Fibroblast of the aortic adventitia (primary cell): Measurements from ENCODE around the gene TMPRSS11F. TPM values are rescaled to one million over a fixed set of nuclear protein-coding genes. Genes with fewer than 3 reads are reported as not detected.

Experiments used
- DNase-seq: peaks from one replicate; pipeline ENCODE4 v3.0.0-alpha.2; 2010; ENCODE audit warnings: low read depth
- H3K4me3 ChIP-seq: 2 replicates; pipeline ENCODE4 v1.5.1; 2011; ENCODE audit warnings: low read depth, mild to moderate bottlenecking, control low read depth, low read length, moderate library complexity
- total RNA-seq: library from RNA; depleted of rRNA; stranded (reverse); fragments of >200 nt; gene quantifications from 2 replicates; pipeline ENCODE4 v1.2.3, GENCODE V29; 2012; ENCODE audit warnings: low replicate concordance
- TF ChIP-seq, protein P1 (sequence below): IDR thresholded peaks from 2 replicates; pipeline ENCODE4 v1.5.1; 2011; ENCODE audit warnings: mild to moderate bottlenecking, low read length, control low read depth, inconsistent platforms; ENCODE audit not compliant: insufficient read depth

Gene TMPRSS11F
- total RNA-seq, 1 donor = not detected

DNA sequence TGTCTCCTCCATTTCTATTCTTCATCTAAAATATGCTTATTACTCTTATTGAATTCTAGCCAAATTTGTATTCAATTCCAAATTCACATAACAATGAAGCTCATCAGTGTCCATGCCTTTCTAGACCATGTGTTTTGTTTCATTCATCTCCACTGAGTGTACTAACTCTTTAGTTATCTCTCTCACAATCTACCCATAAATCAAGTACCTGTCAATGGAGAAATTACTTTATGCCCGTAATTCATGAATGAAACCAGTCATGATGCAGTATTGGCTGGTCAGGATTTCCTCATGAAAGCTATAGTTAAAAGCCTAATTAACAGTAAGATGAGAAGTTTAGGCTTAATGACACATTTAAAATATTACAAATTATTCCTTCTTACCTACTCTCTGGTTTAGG is 12.2 kb upstream of the TMPRSS11F start:
- TF ChIP-seq, protein P1, sequence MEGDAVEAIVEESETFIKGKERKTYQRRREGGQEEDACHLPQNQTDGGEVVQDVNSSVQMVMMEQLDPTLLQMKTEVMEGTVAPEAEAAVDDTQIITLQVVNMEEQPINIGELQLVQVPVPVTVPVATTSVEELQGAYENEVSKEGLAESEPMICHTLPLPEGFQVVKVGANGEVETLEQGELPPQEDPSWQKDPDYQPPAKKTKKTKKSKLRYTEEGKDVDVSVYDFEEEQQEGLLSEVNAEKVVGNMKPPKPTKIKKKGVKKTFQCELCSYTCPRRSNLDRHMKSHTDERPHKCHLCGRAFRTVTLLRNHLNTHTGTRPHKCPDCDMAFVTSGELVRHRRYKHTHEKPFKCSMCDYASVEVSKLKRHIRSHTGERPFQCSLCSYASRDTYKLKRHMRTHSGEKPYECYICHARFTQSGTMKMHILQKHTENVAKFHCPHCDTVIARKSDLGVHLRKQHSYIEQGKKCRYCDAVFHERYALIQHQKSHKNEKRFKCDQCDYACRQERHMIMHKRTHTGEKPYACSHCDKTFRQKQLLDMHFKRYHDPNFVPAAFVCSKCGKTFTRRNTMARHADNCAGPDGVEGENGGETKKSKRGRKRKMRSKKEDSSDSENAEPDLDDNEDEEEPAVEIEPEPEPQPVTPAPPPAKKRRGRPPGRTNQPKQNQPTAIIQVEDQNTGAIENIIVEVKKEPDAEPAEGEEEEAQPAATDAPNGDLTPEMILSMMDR = no peak

DNA sequence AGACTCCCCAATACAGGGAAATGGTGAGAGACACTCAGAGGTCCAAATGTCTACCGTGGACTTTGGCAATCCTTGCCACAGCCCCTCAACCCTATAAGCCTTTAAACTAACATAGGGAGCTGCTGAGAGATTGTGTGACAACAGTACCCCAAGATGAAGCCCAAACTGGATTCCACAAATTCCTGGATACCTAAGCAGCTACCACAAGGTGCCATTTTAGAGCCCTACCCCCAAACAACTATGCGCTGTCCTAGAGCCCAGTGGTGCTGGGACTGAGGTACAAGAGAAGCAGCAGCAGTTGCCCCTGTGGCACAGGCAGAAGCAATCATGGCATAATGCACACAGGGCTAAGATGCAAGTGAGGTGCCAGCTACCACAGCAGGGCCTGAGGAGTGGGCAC is 2.7 kb upstream of the TMPRSS11F start:
- no peak overlapping the region for H3K4me3 ChIP-seq
- DNase-seq = no peak
- TF ChIP-seq, protein P1 = no peak

More for the DNA sequence above, 12.2 kb upstream of the TMPRSS11F start:
- no peak overlapping the region for H3K4me3 ChIP-seq
- no peak for DNase-seq

DNA sequence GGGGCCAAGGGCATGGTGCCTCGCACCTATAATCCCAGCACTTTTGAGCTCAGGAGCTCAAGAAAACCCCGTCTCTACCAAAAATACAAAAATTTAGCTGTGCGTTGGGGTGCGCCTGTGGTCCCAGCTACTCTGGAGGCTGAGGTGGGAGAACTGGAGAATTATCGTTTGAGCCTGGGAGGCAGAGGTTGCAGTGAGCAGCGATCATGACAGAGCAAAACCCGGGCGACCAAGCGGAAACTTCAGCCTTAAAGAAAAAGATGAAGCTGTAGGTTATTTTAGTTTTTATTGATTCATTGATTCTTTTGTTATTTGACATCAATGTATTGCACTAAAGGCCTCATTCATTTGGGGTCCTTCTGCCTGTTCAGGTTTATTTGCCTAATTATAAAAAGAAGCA is 5.4 kb downstream of the TMPRSS11F start:
- DNase-seq = no peak
- TF ChIP-seq, protein P1 = no peak
- no peak overlapping the region for H3K4me3 ChIP-seq

DNA sequence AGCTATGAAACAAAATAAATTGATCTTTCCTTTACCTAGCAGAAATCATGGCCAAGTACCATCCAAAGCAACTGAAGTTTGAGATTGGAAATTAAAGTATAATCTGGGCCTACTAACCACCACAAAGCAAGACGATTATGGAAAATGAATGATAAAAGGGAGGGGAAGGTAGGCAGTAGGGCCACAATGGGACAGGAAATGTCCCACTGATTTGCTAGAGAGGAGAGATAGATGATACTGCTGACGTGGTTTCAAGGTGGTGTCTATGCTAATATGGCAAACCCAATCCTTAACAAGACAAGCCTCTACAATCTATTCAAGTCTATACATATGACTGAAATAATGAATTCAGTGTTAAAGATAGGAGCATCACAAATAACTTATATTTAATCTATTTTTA is 6.1 kb downstream of the TMPRSS11F start:
- no peak overlapping the region for H3K4me3 ChIP-seq
- DNase-seq = no peak
- TF ChIP-seq, protein P1 = no peak

DNA sequence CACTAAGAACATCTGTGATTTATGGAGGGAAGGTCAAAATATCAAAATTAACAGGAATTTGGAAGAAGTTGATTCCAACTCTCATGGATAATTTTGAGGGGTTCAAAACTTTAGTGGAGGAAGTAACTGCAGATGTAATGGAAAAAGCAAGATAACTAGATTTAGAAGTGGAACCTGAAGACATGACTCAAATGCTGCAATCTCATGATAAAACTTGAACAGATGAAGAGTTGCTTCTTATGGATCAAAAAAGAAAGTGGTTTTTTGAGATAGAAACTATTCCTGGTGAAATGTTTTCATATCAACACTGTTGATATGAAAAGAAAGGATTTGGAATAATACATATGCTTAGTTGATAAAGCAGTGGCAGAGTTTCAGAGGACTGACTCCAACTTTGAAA is 9.7 kb downstream of the TMPRSS11F start:
- no peak overlapping the region for H3K4me3 ChIP-seq
- TF ChIP-seq, protein P1 = no peak
- DNase-seq = no peak

DNA sequence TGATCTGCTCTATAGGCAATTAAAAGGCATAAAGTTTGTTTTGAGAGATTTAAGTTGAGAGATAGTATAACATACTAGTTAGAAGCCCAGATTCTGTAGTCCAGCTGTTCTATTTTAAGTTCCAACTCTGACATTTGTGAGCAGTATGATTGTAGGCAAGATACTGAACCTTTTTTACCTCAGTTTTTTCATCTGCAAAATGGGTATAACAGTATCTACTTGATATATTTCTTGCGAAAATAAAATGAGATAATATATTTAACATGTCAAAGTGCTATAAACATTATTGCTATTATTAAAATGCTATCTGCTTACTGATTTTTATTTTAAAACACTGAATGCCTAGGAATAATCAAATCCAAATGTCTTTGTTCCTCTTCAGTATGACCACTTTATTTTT is 19.2 kb downstream of the TMPRSS11F start:
- no peak overlapping the region for H3K4me3 ChIP-seq
- no peak for DNase-seq
- TF ChIP-seq, protein P1 = no peak

DNA sequence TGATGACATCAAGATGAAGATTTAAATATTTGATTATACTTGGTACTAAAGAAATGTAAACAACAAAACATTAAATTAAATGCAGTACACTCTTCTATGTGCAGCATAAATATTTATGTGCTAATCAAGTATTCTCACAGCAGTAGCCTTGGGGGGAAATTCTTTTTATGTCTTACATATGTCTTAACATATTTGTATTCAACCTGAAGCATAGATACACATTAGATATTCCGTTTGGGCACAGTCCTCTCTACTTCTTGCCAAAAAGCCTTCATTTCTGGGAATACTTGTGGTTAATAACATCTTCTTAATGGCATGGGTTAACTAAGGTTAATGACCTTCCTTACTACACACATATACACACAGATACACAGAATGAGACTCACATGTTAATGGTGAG is 19.8 kb downstream of the TMPRSS11F start:
- TF ChIP-seq, protein P1 = no peak
- H3K4me3 ChIP-seq = no peak overlapping the region
- no peak for DNase-seq
